Fibroblast of the aortic adventitia (primary cell): ENCODE data around the gene SURF6. TPM values are rescaled to one million over a fixed set of nuclear protein-coding genes. Genes with fewer than 3 reads are reported as not detected.

Experiments used
- DNase-seq: peaks from one replicate; pipeline ENCODE4 v3.0.0-alpha.2; 2010; ENCODE audit warnings: low read depth
- H3K4me3 ChIP-seq: 2 replicates; pipeline ENCODE4 v1.5.1; 2011; ENCODE audit warnings: low read depth, mild to moderate bottlenecking, control low read depth, low read length, moderate library complexity
- total RNA-seq: library from RNA; depleted of rRNA; stranded (reverse); fragments of >200 nt; gene quantifications from 2 replicates; pipeline ENCODE4 v1.2.3, GENCODE V29; 2012; ENCODE audit warnings: low replicate concordance
- TF ChIP-seq, protein P1 (sequence below): IDR thresholded peaks from 2 replicates; pipeline ENCODE4 v1.5.1; 2011; ENCODE audit warnings: mild to moderate bottlenecking, low read length, control low read depth, inconsistent platforms; ENCODE audit not compliant: insufficient read depth

Gene SURF6
- total RNA-seq, 1 donor, result 6.9 TPM

DNA sequence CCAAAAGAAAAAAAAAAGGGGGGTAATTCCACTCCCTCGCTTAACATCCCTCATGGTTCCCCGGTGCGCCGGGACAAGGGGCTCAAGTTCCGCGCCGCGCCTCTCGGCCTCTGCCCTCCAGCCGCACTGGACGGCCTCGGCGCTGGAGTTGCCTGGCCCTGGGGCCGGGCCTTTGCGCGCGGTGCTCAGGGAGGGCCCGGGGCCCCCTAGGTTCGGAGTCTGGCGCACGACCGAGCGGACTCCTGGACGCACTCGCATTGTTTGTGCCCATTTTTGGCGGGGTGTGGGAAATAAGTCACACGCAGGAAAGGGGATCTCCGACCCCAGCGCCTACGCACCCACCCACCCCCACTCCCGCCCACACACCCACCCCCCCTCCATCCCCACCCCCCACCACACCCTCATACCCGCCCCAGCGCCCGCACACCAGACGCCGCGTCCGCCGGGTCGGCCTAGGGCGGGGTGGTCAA lies 11.6 kb upstream of the SURF6 start:
- peak overlapping the region; percentile 97 for H3K4me3 ChIP-seq
- peak; percentile 25 for DNase-seq
- TF ChIP-seq, protein P1, sequence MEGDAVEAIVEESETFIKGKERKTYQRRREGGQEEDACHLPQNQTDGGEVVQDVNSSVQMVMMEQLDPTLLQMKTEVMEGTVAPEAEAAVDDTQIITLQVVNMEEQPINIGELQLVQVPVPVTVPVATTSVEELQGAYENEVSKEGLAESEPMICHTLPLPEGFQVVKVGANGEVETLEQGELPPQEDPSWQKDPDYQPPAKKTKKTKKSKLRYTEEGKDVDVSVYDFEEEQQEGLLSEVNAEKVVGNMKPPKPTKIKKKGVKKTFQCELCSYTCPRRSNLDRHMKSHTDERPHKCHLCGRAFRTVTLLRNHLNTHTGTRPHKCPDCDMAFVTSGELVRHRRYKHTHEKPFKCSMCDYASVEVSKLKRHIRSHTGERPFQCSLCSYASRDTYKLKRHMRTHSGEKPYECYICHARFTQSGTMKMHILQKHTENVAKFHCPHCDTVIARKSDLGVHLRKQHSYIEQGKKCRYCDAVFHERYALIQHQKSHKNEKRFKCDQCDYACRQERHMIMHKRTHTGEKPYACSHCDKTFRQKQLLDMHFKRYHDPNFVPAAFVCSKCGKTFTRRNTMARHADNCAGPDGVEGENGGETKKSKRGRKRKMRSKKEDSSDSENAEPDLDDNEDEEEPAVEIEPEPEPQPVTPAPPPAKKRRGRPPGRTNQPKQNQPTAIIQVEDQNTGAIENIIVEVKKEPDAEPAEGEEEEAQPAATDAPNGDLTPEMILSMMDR, result peak; percentile 10

DNA sequence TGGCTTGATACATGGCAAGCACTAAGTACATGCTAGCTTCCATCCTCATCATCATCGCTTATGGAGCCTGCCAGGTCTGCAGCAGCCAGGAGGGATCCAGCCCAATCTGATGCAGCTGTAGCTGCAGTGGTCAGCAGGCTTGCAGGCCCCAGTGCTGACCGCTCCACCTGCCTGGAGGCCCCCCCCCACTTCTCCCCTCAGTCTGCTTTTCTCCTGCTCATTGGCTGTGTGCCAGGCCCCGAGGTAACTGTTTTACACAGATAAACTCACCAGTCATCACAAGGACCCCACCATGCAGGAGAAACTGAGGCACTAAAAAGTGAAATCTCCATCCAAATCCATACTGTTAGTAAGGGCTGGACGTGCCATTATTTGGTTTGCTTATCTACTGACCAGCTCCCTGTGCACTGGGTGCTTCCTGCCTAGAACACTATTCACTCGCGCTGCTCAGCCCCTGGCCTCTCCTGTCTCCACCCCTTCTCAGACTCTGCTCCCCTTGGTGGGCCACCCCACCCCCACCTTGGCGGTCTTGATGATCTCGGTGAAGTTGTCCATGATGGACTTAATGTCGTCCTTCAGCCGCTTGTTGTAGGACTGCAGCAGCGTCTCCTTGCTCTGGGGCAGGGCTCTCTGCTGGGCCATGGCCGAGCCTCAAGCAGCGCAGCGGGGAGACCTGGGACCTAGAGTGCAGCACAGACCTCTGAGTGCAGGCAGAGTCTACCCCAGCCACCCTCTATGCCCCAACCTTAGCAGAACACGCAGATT lies 10.2 kb upstream of the SURF6 start:
- no peak for DNase-seq
- H3K4me3 ChIP-seq, result peak overlapping the region; percentile 97
- TF ChIP-seq, protein P1, result no peak

DNA sequence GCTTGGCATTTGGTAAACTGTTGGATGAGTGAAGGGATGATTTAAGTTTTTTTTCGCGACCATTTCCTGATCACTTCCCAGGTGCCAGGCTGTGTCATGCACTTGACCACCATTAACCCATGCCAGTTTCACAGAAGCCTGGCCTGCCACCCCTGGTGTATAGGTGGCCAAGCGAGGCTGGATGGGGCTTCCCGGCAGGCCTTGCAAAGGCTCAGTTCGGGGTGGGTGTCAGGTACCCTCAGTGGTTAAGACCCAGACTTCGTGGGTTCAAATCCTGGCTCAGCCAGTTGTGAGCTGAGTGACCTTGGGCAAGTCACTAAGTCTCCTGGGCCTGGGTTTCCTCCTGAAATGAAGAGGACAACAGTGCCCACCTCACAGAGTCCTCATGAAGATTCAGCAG lies 9.6 kb upstream of the SURF6 start:
- no peak overlapping the region for H3K4me3 ChIP-seq
- TF ChIP-seq, protein P1, result no peak
- no peak for DNase-seq

DNA sequence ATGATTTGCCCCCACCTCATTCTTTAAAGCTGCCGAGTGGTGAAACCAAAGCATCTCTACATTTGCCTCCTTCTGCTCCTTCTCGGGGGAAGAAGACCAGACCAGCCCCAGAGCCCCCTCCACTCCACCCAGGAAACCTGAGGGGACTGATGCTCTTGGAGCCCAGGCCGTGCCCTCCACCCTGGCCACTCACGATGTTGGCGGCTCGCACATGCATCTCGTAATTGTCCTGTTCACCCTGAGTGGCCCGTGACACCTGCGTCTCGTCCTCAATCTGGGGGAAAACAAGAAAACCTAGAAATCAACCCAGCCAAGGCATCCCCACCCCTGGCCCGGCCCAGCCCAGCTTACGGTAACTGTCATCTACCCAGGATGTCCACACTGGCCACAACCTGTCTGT lies 9.0 kb upstream of the SURF6 start:
- H3K4me3 ChIP-seq, result no peak overlapping the region
- no peak for DNase-seq
- TF ChIP-seq, protein P1, result no peak

DNA sequence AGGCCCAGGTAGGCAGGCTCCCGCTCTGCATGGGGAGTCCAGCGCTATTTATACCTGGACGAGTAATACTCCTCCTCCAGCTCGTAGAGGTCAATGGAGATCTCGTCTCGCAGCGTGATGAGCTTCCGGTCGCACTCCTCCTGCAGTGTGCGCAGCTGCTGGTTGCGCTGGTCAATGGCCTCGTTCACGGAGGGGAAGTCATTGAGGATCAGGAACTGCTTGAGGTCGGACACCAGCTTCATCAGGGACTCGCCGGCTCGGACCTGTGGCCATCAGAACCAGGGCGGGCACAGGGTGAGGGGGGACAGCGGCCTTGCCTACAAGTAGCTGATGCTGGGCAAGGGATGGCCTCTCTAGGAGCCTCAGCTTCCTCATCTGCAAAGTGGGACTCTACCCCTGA lies 8.1 kb upstream of the SURF6 start:
- TF ChIP-seq, protein P1, result no peak
- H3K4me3 ChIP-seq, result no peak overlapping the region
- DNase-seq, result no peak

DNA sequence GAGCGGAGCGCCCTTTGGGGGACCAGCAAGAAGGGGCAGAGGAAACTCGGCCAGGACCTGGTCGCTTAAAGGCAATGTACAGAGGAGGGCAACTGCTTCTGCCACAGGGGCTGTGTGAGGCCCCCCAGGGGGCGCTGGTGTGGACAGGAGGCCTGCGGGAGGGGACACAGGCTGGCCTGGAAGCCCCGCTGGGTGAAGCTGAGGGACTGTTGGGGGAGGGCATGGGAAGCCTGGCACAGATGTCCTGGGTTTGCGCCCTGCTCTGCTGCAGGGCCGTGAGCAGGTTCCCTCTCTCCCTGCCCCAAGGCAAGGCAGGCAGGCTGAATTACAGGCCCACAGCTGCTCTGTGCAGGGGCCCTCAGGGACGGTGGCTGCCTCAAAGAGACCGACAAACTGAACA lies 6.6 kb upstream of the SURF6 start:
- no peak overlapping the region for H3K4me3 ChIP-seq
- TF ChIP-seq, protein P1, result no peak
- no peak for DNase-seq

DNA sequence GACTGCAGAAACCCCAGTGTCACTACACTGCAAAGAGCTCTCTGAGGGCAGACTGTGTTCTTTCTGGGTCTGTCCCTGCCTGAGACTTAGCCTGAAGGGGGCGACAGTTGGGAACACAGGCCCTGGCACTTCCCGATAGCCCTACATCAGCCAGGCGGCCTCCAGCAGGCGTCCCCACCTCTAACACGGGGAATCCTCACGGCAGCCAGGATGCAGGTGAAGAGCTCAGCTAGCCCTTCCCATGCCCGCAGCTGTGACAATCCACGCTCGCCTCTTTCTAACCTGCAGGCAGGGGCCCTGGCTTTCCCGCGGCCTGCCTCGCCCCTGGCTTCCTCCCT lies 6.0 kb upstream of the SURF6 start:
- no peak overlapping the region for H3K4me3 ChIP-seq
- TF ChIP-seq, protein P1, result peak; percentile 8
- no peak for DNase-seq
